Stimulated activated CD8-positive, alpha-beta memory T cell treated with anti-CD3 and anti-CD28 coated beads, Interleukin-15, amount 100 ng/mL, for 24 hours (primary cell): Measurements from ENCODE around the gene DNAJB11.
"Not testable (repeated sequence)": the region's sequence is repeated elsewhere in the genome, so short reads cannot be mapped to it uniquely, and the experiment has no call there.

ENCODE experiments used
- DNase-seq: peaks from one replicate; pipeline ENCODE4 v3.0.0-alpha.2; 2020; ENCODE audit warnings: low read depth

DNAJB11 gene

DNA sequence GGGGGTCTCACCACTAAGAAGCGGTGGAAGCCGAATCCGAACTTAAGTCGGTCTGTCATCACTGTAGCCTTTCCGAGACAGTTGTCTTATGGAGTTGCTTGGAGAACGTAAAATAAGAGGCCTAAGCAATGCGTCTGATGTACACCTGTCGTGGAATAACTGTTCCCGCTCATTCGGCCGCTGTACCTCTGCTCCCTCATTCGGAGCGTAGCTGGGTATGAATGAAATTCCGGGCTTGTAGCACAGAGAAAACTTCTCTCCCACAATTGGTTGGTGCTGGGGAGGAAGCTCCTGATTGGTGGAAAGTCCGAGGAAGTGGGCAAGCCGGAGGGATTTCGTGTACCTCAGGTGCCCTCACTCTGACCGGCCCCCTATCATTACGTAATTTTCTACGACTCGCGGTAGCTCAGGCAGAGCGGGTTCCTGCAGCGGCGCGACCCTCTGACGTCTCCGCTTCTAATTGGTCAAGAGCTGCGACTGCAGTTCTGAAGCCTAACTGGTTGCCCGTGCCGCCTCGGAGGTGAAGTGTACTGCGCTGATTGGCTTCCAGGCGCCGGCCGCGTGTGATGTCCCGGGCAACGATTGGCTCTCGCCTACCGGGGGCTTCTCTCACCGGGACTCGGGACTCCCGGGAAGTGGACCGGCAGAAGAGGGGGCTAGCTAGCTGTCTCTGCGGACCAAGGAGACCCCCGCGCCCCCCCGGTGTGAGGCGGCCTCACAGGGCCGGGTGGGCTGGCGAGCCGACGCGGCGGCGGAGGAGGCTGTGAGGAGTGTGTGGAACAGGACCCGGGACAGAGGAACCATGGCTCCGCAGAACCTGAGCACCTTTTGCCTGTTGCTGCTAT is at the start of gene DNAJB11:
TSS of gene DNAJB11 (plus strand) at position 625 of the 845 bp plus-strand sequence. CDS start at position 803, 178 bp downstream.
- peak; percentile 90 for DNase-seq

GRCh38 chr3:186520957-186521842 is 49.3 kb upstream of the DNAJB11 start:
- no peak for DNase-seq

DNA sequence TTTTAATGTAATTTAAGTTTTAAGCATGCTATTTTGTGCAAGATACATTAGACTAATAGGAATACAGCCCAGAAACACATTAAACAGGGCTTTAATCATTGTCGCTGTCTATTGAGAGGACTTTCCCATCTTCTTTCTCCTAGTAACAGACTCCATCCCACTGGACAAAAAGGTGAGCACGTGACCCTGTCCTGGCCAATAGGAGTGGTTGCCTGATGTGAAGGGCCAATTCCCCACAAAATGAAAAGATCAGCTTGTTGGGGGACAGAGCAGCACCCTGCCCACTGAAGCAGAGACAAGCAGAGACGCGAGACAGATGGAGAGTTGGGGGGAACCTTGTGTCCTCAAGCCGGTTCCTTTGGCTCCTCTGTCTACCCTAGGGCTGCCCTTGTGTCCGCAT is 47.5 kb upstream of the DNAJB11 start:
- no peak for DNase-seq

DNA sequence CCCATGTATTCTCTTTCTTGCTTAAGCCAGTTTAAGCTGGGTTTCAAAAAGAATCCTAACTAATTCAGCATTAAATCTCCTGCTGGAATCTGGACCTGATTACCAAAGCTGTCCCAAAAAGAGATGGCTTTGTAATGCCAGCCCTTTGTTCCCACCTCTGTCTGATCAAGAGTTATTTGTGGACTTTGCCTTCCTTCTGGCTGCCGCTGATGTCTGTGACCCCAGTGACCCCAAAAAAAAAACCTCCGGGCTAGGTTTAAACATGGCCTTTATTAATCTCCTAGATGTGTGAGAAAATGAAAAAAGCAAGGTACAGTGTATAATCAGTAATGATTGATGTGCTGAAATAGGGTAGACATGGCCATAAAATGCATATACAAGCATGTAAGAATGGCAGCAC is 47.1 kb upstream of the DNAJB11 start:
- no peak for DNase-seq

GRCh38 chr3:186524616-186525015 is 45.9 kb upstream of the DNAJB11 start:
- DNase-seq: no peak

DNA sequence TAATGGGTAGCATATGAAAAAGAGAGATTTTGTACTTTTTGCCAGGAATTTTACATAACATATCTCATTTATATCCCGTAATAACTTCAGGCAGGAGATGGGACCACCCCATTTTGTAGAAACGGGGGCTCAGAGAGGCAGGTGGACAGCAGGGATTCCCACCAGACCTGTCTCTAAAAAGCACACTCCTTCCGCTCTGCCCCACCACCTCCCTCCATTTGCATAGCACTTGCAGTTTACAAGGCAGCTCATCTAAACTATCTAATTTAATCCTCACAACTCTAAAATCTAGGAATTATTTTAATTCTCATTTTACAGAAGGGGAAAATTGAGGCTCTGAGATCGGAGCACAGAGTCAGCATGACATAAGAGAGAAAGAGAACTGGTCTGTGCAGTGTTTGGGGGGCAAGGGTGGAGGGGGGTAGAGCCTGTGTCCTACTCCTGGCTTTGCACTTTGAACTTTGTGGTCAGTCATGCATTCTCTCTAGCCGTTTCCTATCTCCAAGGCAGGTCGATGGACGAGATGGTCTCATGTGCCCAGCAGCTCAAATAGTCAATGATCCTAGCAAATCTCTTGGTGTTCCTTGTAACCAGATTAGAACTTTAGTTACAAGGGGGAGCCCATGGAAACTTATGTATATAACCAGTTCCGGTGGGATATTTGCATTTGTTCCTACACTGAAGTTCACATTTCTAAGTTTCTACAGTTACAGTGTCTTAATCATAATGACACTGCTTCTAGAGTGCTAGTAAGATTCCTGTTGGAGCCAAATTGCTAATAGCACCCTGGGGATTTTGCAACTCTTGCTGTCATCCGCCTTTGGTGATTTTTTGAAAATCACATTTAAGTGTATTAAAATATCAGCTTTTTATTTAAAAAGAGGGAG is 44.9 kb upstream of the DNAJB11 start:
- no peak for DNase-seq

DNA sequence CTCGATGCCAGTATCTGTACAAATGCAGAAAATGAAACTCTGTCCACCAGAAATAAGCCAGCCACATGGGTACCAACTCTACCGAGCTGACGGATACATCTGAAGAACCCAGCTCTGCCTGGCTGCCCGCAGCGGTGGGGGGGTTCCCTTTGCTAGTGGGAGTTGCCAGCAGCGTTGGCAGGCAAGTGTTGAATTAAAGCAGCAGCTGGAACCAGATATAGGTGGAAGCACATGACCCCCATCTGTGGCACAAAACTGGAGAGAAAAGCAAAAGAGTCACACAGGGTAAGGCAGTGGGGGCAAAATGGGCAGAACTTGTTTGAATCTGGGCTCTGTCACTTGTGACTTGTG is 44.3 kb upstream of the DNAJB11 start:
- DNase-seq: no peak

GRCh38 chr3:186529201-186529999 is 41.1 kb upstream of the DNAJB11 start:
- DNase-seq: no peak

GRCh38 chr3:186530415-186530814 is 40.1 kb upstream of the DNAJB11 start:
- no peak for DNase-seq

GRCh38 chr3:186531694-186532093 is 38.8 kb upstream of the DNAJB11 start:
- not testable (repeated sequence) for DNase-seq

DNA sequence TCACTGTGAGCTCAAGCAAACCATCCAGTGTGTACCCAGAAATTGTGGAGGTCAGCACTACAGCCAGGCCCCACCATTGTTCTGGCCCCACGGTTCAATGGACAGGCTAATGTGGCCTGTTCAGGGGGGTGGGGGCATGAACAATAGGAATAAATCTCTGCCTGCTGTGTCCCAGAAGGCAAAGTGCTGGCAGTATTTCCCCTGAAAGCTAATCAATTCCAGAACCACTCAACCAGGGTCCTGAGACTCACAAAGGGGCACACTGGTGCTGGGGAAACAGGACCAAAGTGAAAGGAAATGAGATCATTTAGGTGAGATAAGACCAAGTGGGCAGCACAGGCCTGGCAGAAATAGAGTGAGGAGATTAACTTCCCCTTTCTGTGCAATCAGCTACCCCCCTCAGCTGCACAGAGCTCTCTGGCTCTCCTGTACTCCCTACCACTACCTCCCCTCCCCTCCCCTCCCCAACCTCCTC is 37.9 kb upstream of the DNAJB11 start:
- DNase-seq: no peak

- no peak for DNase-seq
These were observed 36.3 kb upstream of the DNAJB11 start for GRCh38 chr3:186534113-186534669.

DNA sequence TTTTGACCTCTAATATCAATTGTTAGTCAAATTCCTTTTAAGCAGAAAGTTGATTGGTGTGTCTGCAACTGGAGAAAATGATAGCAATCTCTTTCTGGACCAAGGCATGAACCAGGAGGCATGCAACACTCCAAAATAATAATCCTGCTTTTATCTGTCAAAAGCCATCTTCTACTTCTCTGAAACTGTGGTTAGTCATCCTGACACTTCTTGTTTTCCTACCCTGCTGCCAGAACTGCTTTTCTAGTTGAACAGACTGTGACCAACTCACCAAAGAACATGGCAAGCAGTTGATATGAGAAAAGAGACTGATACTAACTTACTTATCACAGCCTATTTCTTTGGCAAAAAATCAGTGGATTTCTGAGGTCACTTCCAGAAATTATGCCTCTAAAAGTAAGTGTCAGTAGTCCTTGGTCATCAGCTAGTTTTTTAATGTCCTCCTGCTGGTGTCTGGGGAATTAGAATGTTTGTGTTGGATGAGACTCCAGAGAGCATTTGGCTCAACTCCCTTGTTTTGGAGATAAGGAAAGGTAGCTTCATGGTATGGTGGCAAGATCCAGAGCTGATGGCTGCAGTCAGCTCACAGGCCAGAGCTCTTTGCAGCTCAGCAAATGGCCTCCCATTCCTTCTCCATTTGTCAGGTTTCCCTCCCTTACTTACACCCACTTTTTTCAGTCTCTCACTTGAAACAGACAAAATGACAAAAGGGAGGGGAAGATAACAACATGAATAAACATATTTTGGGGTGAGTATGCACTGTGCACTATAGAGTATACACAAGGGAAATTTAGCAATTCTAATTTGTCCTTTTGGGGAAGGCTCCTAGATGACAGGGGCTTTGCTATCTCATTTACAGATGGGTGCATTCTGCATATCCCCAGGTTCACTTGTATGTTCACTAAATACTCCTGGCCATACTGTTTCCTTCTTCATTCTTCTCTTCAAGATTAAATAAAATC is 33.4 kb upstream of the DNAJB11 start:
- no peak for DNase-seq

GRCh38 chr3:186538779-186539178 is 31.7 kb upstream of the DNAJB11 start:
- DNase-seq: no peak

DNA sequence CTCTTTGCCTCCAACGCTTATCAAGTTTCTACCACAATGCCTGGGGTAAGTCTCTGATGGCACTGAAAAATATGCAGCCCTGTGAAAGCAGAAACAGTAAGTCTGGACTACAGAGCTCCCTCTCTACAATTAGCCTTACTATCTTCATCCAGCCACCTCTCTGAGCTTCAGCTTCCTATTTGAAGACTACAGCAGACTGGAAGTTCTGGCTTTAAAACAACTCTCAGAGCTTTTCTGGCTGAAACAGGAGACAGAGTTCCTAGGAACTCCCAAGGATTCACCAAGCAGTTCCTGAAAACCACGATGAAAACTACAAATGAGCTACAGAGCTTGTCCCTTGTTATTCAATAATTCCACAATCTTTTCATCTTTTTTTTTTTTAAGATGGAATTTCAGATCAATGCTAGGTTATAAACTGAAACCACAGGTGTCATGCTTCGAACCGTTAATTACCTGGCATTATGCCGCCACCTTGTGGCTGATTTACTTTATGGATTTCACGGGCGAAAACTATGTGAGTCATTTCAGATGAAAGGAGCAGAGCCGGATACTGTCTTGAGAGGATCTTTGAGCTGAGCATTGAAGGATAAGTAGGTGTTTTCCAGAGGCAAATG is 30.2 kb upstream of the DNAJB11 start:
- peak; percentile 53 for DNase-seq

- no peak for DNase-seq
These were observed 29.7 kb upstream of the DNAJB11 start for GRCh38 chr3:186540835-186541226.

GRCh38 chr3:186544281-186544680 is 26.2 kb upstream of the DNAJB11 start, which contains the start of gene CRYGS:
CRYGS (minus strand) TSS chr3:186544380; CDS start chr3:186544326, 54 bp downstream.
- DNase-seq: no peak

- DNase-seq: no peak
These were observed 21.0 kb upstream of the DNAJB11 start for GRCh38 chr3:186549497-186549896.

DNA sequence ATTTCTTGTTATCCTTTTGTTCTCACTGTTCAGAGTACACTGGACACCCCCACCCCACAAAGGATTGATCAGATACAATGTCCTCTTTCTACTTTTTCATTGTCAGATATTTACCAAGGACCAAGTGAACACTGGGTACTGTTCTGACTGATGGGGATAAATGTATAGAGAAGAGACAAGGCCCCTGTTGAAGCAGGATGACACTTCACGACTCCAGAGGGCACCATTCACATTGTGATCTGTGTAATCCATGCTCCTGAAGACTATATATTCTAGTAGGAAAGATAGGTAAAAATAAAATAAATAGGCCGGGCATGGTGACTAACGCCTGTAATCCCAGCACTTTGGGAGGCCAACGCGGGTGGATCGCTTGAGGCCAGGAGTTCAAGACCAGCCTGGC is 19.1 kb upstream of the DNAJB11 start:
- DNase-seq: no peak
